B cell (primary cell): ENCODE measurements around the gene ANKS4B. TPM values are rescaled to one million over a fixed set of nuclear protein-coding genes. Genes with fewer than 3 reads are reported as not detected.
"Not testable (repeated sequence)": the region's sequence is repeated elsewhere in the genome, so short reads cannot be mapped to it uniquely, and the experiment has no call there.

Experiments
- ATAC-seq: fragments of 200-7000 bp; cut with Tn5 transposase; one replicate; pipeline ENCODE4 v1.10.0; 2021; ENCODE audit warnings: low read depth, mild to moderate bottlenecking, moderate number of reproducible peaks, moderate library complexity
- CTCF ChIA-PET: fragments of 350-600 bp; sonication (Branson Sonifier 250); formaldehyde crosslinking; loops from one replicate; lab custom pipeline; 2021; ENCODE audit warnings: antibody characterized with exemption, inconsistent platforms; lab: Charles Lee
- POLR2A ChIA-PET: fragments of 350-600 bp; sonication (Branson Sonifier 250); formaldehyde crosslinking; loops from one replicate; lab custom pipeline; 2021; ENCODE audit warnings: antibody characterized with exemption; lab: Charles Lee
- DNase-seq: peaks from one replicate; pipeline ENCODE4 v3.0.0; 2013
- H2AFZ ChIP-seq: 2 replicates; pipeline ENCODE4 v1.6.1; 2012; ENCODE audit warnings: mild to moderate bottlenecking, low read depth, low read length; ENCODE audit not compliant: insufficient read depth, poor library complexity, severe bottlenecking
- H3K27ac ChIP-seq, 2 donors: 1 replicate in 1 of 2; 2 replicates in 1 of 2; pipeline ENCODE4 v1.5.1; 2012 to 2013; ENCODE audit warnings: low read length in 2 of 2, mild to moderate bottlenecking in 2 of 2, moderate library complexity in 1 of 2
- H3K27me3 ChIP-seq, 4 experiments: fragments of 200-600 bp in 1 of 4; sonication (generic) in 1 of 4; replicated peaks in 1 of 4; 1 replicate in 2 of 4; 2 replicates in 2 of 4; pipeline versions ENCODE4 v1.6.1 to v1.7.0; 2013 to 2016; ENCODE audit warnings: low read length in 3 of 4, mild to moderate bottlenecking in 2 of 4, mixed read lengths in 1 of 4, moderate library complexity in 1 of 4; ENCODE audit not compliant: insufficient read depth in 4 of 4, control insufficient read depth in 3 of 4; ENCODE audit errors: control extremely low read depth in 1 of 4
- H3K36me3 ChIP-seq, 2 experiments: replicated peaks in 1 of 2; 1 replicate in 1 of 2; 2 replicates in 1 of 2; pipeline versions ENCODE4 v1.6.1 to v1.7.1; 2013; ENCODE audit warnings: low read length in 1 of 2; ENCODE audit not compliant: insufficient read depth in 2 of 2, control insufficient read depth in 1 of 2; ENCODE audit errors: control extremely low read depth in 1 of 2, extremely low read depth in 1 of 2
- H3K4me1 ChIP-seq, 2 donors: fragments of 200-600 bp in 1 of 2; sonication (generic) in 1 of 2; 1 replicate in 1 of 2; 2 replicates in 1 of 2; pipeline versions ENCODE4 v1.5.1 to v1.6.1; 2013 to 2017; ENCODE audit warnings: low read length in 2 of 2; ENCODE audit not compliant: control insufficient read depth in 2 of 2, insufficient read depth in 2 of 2
- H3K4me2 ChIP-seq: replicated peaks from 2 replicates; pipeline ENCODE3; 2012; ENCODE audit warnings: mild to moderate bottlenecking, low read depth, low read length; ENCODE audit not compliant: poor library complexity, severe bottlenecking
- H3K4me3 ChIP-seq, 5 experiments: fragments of 200-600 bp in 1 of 5; sonication (generic) in 1 of 5; 1 replicate in 3 of 5; 2 replicates in 2 of 5; pipeline versions ENCODE4 v1.5.1 to v1.7.0; 2011 to 2016; ENCODE audit warnings: low read length in 4 of 5, mild to moderate bottlenecking in 4 of 5, low read depth in 2 of 5, control low read depth in 1 of 5, moderate library complexity in 1 of 5; ENCODE audit not compliant: insufficient read depth in 1 of 5; ENCODE audit errors: control extremely low read depth in 1 of 5, extremely low read depth in 1 of 5
- H3K79me2 ChIP-seq: fragments of 200-600 bp; sonication (generic); one replicate; pipeline ENCODE4 v1.6.0; 2016; ENCODE audit warnings: low read length; ENCODE audit not compliant: control insufficient read depth, insufficient read depth
- H3K9ac ChIP-seq: fragments of 200-600 bp; sonication (generic); 2 replicates; pipeline ENCODE4 v1.6.1; 2017; ENCODE audit warnings: mild to moderate bottlenecking, low read length, moderate library complexity
- H3K9me3 ChIP-seq, 3 donors: one replicate each; pipeline versions ENCODE4 v1.6.1 to v1.7.1; 2013; ENCODE audit warnings: low read length in 2 of 3; ENCODE audit not compliant: control insufficient read depth in 2 of 3, insufficient read depth in 1 of 3; ENCODE audit errors: control extremely low read depth in 1 of 3
- H4K20me1 ChIP-seq: 2 replicates; pipeline ENCODE4 v1.6.0; 2012; ENCODE audit warnings: mild to moderate bottlenecking, low read length; ENCODE audit not compliant: insufficient read depth, control insufficient read depth, poor library complexity, severe bottlenecking
- H3K27ac Mint-ChIP-seq: one replicate; pipeline ENCODE4 v1.8.0; 2021; ENCODE audit warnings: mixed read lengths
- H3K27me3 Mint-ChIP-seq: one replicate; pipeline ENCODE4 v1.8.0; 2021; ENCODE audit warnings: mixed read lengths
- H3K4me1 Mint-ChIP-seq: one replicate; pipeline ENCODE4 v1.8.0; 2021; ENCODE audit warnings: mixed read lengths
- H3K4me3 Mint-ChIP-seq: one replicate; pipeline ENCODE4 v1.8.0; 2021; ENCODE audit warnings: mixed read lengths
- H3K9me3 Mint-ChIP-seq: one replicate; pipeline ENCODE4 v1.8.0; 2022; ENCODE audit warnings: mixed read lengths; ENCODE audit not compliant: insufficient read depth
- EZH2 ChIP-seq: IDR thresholded peaks from 2 replicates; pipeline ENCODE4 v1.6.1; 2012; ENCODE audit warnings: borderline replicate concordance, low read depth, mild to moderate bottlenecking, moderate library complexity, low read length; ENCODE audit not compliant: insufficient read depth, poor library complexity, severe bottlenecking
- WGBS: methylation state at CpG from one replicate; pipeline ENCODE4 v1.1.5; 2013; ENCODE audit warnings: missing lambda C conversion rate; ENCODE audit not compliant: insufficient coverage; 5-methylcytosine and 5-hydroxymethylcytosine counted together
- intact Hi-C: fragments of 100-400 bp; cut with micrococcal nuclease; formaldehyde crosslinking; loops from one replicate; pipeline ENCODE4 v1.10.0; 2022
- polyA plus RNA-seq: library from polyadenylated mRNA; depleted of rRNA; stranded (reverse); fragments of >200 nt; gene quantifications from 2 replicates; pipeline ENCODE4 v1.2.3, GENCODE V29; 2012
- total RNA-seq, 2 donors: library from RNA; stranded (reverse); fragments of 120-200 nt in 1 of 2; gene quantifications; 1 replicate in 1 of 2; 2 replicates in 1 of 2; pipeline versions ENCODE4 v1.2.3 to v1.2.4, GENCODE V29; 2013 to 2022
- TF ChIP-seq, protein P1 (sequence below): fragments of 200-600 bp; IDR thresholded peaks from one replicate; pipeline ENCODE4 v1.8.0; 2022; ENCODE audit warnings: antibody characterized with exemption, mild to moderate bottlenecking

ANKS4B gene
- total and polyA plus RNA-seq, 2 donors (not counting 1 experiment from before 2014, with no cell fraction given): not detected

DNA sequence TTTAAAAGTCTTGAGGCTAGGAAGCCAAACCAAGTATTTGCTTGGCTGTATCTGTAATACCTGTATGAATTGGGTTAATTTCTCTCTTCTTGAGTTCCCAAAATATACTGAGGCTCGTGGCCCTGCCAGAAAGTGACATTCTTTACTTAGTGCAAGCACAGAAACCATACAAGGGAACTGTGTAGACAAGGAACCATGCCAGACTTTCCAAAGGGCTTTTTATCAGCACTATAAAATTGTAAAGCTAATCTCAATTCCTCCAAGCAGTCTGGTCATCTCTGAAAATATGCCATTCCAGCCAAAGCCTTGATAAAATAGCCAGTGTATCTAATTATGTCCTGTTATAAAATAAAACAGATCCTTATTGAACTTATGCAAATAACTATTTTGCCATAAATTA is 51.8 kb downstream of the ANKS4B start:
- WGBS: no CpG with 5 or more reads among the region's 1 CpG
- H3K9me3 ChIP-seq: peaks cover 2 to 17% (median 12%) of the 10 kb centered on the region in 3 donors
- H3K27ac ChIP-seq: no peak overlapping the region
- H3K4me3 ChIP-seq: no peak overlapping the region
- no peak overlapping the region for H3K4me3 Mint-ChIP-seq
- no peak overlapping the region for H2AFZ ChIP-seq
- ChIA-PET CTCF (interaction anchor here (1.0 to 1.3 kb wide), 3 partner anchors 9 to 96 kb away, joined by 4 to 5 read pairs (median 5); no protein-coding TSS in a partner anchor), POLR2A (no interaction called here)
- intact Hi-C loops: no loop called here
- no peak overlapping the region for H3K27ac Mint-ChIP-seq
- H3K79me2 ChIP-seq: no peaks in the 10 kb centered on the region
- H3K4me1 Mint-ChIP-seq: peaks cover 8% of the 10 kb centered on the region
- no peak for DNase-seq
- H4K20me1 ChIP-seq: no peaks in the 10 kb centered on the region
- H3K36me3 ChIP-seq: no peaks in the 10 kb centered on the region
- H3K4me2 ChIP-seq: no peak overlapping the region
- TF ChIP-seq, protein P1, sequence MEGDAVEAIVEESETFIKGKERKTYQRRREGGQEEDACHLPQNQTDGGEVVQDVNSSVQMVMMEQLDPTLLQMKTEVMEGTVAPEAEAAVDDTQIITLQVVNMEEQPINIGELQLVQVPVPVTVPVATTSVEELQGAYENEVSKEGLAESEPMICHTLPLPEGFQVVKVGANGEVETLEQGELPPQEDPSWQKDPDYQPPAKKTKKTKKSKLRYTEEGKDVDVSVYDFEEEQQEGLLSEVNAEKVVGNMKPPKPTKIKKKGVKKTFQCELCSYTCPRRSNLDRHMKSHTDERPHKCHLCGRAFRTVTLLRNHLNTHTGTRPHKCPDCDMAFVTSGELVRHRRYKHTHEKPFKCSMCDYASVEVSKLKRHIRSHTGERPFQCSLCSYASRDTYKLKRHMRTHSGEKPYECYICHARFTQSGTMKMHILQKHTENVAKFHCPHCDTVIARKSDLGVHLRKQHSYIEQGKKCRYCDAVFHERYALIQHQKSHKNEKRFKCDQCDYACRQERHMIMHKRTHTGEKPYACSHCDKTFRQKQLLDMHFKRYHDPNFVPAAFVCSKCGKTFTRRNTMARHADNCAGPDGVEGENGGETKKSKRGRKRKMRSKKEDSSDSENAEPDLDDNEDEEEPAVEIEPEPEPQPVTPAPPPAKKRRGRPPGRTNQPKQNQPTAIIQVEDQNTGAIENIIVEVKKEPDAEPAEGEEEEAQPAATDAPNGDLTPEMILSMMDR: no peak
- no peak for TF ChIP-seq EZH2
- H3K27me3 Mint-ChIP-seq: peaks cover 25% of the 10 kb centered on the region
- peaks cover 3% of the 10 kb centered on the region for H3K9me3 Mint-ChIP-seq
- H3K9ac ChIP-seq: no peak overlapping the region
- H3K4me1 ChIP-seq: peaks cover 6 to 9% of the 10 kb centered on the region in 2 donors
- no peak for ATAC-seq
- H3K27me3 ChIP-seq: peaks cover 0 to 20% (median 12%) of the 10 kb centered on the region in 4 experiments

DNA sequence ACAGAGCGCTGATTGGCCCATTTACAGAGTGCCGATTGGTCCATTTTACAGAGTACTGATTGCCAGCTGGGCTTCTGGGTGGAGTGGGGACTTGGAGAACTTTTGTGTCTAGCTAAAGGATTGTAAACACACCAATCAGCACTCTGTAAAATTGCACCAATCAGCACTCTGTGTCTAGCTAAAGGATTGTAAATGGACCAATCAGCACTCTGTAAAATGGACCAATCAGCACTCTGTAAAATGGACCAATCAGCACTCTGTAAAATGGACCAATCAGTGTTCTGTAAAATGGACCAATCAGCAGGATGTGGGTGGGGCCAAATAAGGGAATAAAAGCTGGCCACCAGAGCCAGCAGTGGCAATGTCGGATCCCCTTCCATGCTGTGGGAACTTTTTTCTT is 56.3 kb downstream of the ANKS4B start:
- ATAC-seq, H3K4me1 ChIP-seq, H2AFZ ChIP-seq, H3K27ac Mint-ChIP-seq, H3K9me3 Mint-ChIP-seq, H4K20me1 ChIP-seq, DNase-seq, H3K9ac ChIP-seq, H3K79me2 ChIP-seq, H3K4me3 ChIP-seq, intact Hi-C loops, H3K4me2 ChIP-seq, H3K4me3 Mint-ChIP-seq, H3K36me3 ChIP-seq, H3K4me1 Mint-ChIP-seq, H3K27ac ChIP-seq: not testable (repeated sequence)
- H3K27me3 Mint-ChIP-seq: peaks cover 37% of the 10 kb centered on the region
- peaks cover 1 to 11% (median 10%) of the 10 kb centered on the region in 3 donors for H3K9me3 ChIP-seq
- ChIA-PET CTCF (interaction anchor here (1.4 kb wide), 1 partner anchor 11 kb away, joined by 4 read pairs; no protein-coding TSS in a partner anchor), POLR2A (interaction anchor here (0.6 kb wide), 1 partner anchor 54 kb away, joined by 7 read pairs; no protein-coding TSS in a partner anchor)
- H3K27me3 ChIP-seq: peaks cover 0 to 19% (median 9%) of the 10 kb centered on the region in 4 experiments
- 100% methylated on average over 1 of the region's 3 CpGs for WGBS
